ENCODE results near the gene MIOX.

MIOX gene

DNA sequence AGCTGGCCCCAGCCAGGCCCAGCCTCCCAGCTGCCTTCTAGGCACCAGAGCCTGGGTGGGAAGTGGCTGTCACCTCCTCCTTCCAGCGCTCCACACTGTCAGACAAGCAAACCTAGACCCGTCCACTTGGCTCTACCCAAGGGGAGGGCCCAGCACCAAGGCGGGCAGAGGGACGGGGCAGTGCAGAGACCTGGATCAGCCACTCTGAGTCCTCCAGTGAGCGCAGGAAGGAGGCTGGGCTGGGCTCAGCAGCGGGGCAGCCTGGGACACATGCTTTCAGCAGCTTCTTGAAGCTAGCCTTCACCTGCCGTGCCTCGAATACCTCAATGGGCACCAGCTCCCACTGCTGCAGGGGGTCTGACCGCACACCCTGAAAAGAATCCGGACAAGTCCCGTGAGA, 30.6 kb upstream of the MIOX start:
- DNase-seq: no peak

- DNase-seq: no peak
These were observed 30.0 kb upstream of the MIOX start for GRCh38 chr22:50456466-50457234.

- DNase-seq: no peak
These were observed 27.6 kb upstream of the MIOX start for GRCh38 chr22:50459016-50459415.

DNA sequence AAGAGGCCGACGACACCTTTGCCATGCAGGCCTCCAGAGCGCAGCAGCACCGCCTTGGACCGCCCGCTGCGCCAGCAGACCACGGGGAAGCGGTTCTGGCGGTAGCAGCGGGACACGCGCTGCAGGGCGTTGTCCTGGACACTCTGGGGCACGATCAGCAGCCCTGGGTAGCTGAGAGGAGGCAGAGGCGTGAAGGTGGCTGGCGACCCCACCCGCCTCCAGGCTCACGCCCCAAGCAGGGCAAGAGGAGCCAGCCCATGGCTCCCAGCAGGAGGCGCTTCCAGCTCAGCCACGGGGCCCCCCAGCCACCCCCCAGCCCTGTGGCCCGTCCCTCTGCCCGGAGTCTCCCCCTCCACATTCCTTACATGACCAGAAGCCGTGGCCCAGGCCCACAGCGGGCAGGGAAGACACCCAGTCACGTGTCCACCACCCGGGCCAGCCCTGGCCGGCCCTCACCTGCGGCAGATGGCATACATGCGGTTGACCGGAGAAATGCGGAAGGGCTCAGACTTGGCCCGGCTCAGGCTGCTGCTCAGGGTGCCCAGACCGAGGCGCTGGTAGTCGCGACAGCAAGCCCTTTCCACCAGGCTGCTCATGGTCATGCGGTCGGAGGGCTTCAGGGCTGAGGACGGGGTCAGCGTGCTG, 27.0 kb upstream of the MIOX start:
- no peak for DNase-seq

- DNase-seq: no peak
These were observed 25.7 kb upstream of the MIOX start for GRCh38 chr22:50460938-50461337.

- no peak for DNase-seq
These were observed 25.1 kb upstream of the MIOX start for GRCh38 chr22:50461536-50461935.

DNA sequence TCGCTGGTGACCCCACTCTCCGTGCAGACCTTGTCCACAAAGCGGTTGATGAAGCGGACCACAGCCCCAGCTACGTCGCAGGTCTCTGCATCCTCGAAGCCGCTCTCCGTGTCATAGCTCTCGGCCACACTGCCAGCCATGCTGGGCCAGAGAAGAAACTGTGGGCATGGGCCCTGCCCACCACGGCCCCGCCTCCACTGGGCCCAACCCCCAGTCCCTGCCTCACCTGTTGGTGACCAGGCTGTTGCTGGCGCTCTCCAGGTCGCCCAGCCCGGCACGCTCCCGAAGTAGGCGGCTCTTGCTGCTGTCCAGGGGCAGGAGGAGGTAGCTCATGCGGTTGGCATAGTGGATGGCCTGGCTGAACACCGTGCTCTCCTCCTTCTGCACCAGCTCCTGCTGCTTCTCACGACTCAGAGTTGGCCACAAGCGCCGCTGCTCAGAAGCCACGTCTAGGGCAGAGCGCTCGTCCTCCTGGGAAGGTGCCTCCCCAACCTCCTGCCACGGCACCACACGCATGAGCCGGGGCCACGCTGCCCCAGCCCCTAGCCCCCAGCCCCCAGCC, 24.6 kb upstream of the MIOX start:
- no peak for DNase-seq

DNA sequence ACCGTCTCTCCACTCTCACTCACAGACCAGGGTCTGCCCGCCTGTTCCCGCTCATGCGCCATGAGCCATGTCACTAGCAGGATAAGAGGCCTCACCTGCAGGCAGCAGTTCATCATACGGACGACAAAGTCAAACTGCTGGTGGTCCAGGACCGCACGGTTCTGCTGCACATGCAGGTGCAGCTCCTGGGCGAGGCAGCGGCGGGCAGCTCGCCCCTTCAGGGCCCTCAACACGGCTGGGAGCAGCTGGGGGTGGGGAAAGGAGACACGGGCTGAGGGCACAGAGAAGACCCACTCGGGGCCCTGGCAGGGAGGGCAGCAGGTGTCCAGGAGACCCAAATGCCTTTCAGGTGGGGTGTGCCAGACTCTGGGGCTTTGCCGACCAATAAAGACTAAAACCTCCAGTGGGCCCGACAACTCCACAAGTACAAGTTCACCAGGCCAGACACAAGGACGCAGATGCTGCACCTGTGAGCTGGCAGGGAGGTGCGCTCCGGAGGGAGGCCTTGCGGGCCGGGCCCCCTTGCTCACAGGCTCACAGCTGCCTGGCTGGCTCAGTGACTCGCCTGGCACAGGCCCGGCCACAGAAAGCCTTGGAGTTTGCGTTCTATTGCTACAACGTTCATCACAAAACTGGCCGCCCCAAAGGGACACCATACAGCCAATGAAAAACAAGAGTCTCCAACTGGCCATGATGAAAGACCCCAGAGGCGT, 23.3 kb upstream of the MIOX start:
- DNase-seq: no peak

DNA sequence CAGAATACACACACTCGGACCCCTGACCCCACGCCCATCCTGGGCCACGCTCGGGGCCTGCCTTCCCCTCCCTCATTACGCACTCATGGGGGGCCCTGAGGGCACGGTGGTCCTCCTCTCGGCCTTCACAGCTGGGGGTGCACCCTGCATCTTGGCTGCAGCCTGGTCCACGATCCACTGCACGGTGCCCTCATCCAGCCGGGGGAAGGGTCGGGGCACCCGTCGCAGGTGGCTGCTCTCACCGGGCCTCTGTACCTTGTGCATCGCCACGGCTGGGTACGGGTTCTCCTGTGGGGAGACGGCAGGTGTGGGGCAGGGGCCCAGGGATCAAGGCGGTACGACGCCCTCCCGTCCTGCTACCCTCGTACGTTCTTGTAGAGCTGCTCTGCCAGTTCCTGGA, 22.2 kb upstream of the MIOX start:
- no peak for DNase-seq

- DNase-seq: no peak
These were observed 21.4 kb upstream of the MIOX start for GRCh38 chr22:50465066-50465930.

GRCh38 chr22:50467341-50467740, 19.3 kb upstream of the MIOX start:
- no peak for DNase-seq

GRCh38 chr22:50467773-50468440, 18.8 kb upstream of the MIOX start:
- no peak for DNase-seq

- no peak for DNase-seq
These were observed 18.0 kb upstream of the MIOX start for GRCh38 chr22:50468626-50469025.

DNA sequence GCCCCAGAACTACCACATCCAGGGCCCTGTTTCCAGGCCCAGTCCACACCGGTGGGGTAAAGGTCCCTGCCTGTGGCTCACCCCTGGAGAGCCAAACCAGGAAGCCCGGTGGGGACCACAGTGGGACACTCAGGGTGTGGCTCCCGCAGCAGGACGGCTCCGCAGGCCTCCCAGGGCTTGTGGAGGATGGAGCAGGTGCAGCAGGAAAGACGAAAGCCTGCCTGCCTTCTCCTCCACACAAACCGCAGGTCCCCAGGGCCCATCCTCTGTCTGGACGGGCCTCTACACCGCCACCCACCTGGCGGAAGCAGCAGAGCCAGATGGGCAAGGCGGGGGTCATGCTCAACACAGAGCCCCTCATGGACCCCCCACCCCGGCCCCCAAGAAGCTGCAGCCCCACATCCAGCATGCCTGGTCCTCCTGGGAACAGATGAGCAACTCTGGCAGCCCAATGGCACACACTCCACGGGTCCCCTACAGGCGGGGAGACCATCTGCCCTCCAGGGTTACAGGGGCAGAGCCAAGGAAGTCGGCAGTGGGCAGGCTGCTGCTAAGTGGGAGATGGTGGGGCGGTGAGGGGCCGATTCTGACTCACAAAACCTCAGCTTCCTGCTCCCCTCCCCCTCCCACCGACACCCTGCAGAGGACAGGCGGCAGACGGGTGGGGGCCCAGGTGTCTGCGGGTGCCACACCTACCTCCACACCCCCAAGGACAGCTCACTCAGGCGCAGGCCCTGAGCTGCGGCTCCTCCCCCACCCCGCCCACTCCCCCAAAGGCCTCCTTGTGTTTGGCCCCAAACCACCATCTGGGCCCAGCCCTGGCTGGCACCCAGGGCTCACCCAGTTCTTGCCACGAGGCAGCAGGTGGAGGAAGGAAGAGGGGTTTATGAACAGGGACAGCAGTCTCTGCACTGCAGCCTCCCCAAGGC, 17.0 kb upstream of the MIOX start:
- peak; percentile 87 for DNase-seq

DNA sequence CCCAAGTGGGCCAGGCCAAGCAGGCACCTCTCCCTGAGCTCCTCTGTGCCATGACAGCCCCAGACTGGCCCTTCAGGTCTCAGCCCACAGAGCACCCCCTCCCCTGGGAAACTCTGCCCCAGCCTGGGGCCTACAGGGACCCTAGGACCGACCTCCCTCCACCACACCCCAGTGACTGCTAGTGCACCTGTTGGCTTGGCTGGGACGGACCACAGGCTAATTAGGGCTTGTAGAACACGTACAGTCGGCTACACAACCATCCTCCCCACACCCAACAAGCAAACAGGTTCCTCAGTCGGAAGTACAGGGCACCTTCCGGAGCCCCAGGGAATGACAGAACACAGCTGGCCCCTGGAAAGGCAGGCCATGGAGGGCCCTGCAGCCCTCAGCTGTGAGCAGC, 16.2 kb upstream of the MIOX start:
- DNase-seq: no peak

GRCh38 chr22:50471197-50471847, 15.3 kb upstream of the MIOX start:
- no peak for DNase-seq

- no peak for DNase-seq
These were observed 14.7 kb upstream of the MIOX start for GRCh38 chr22:50471962-50472361.

GRCh38 chr22:50473088-50473487, 13.6 kb upstream of the MIOX start:
- peak; percentile 30 for DNase-seq

GRCh38 chr22:50473855-50474671, 12.6 kb upstream of the MIOX start:
- peak; percentile 24 for DNase-seq
